ENCODE results near the gene PIEZO2. TPM values are rescaled to one million over a fixed set of nuclear protein-coding genes. Genes with fewer than 3 reads are reported as not detected.

Gene PIEZO2
- total and polyA plus RNA-seq, 10 donors, result 0.42 to 13.0 (median 8.0) TPM

GRCh38 chr18:11106894-11107293 lies 42.5 kb downstream of the PIEZO2 start:
- no peaks in the 10 kb centered on the region for H3K9me3 ChIP-seq
- no peaks in the 10 kb centered on the region for H3K27me3 ChIP-seq (replicated peaks in 1 of 7)
- H3K4me1 ChIP-seq, result no peaks in the 10 kb centered on the region
- H3K27ac ChIP-seq, result no peak overlapping the region
- intact Hi-C loops (cut with DNase I; ENCODE audit: low total_unique reads), result no loop called here
- no peak for DNase-seq
- no peaks in the 10 kb centered on the region for H3K36me3 ChIP-seq
- TF ChIP-seq CTCF (IDR thresholded peaks at IDR 0.05 in 8 of 11, conservative IDR thresholded peaks at IDR 0.05 in 3 of 11) (no peak), POLR2AphosphoS5 (IDR thresholded peaks at IDR 0.05) (no peak), POLR2A (IDR thresholded peaks at IDR 0.05) (no peak)
- 80 to 90% (median 88%) methylated on average over 6 of the region's 6 CpGs for WGBS, 5 donors
- H3K4me3 ChIP-seq, result no peak overlapping the region

GRCh38 chr18:11105463-11105862 lies 43.9 kb downstream of the PIEZO2 start:
- WGBS, 5 donors, result 80 to 92% (median 83%) methylated on average over 6 of the region's 6 CpGs
- H3K4me3 ChIP-seq, result no peak overlapping the region
- DNase-seq, result no peak
- H3K27ac ChIP-seq, result no peak overlapping the region
- no peaks in the 10 kb centered on the region for H3K27me3 ChIP-seq (replicated peaks in 1 of 7)
- H3K4me1 ChIP-seq, result no peaks in the 10 kb centered on the region
- no peaks in the 10 kb centered on the region for H3K9me3 ChIP-seq
- H3K36me3 ChIP-seq, result no peaks in the 10 kb centered on the region
- intact Hi-C loops (cut with DNase I; ENCODE audit: low total_unique reads), result no loop called here
- no peak for TF ChIP-seq POLR2AphosphoS5 (IDR thresholded peaks at IDR 0.05)
- no peak for TF ChIP-seq POLR2A (IDR thresholded peaks at IDR 0.05)
- TF ChIP-seq CTCF (IDR thresholded peaks at IDR 0.05 in 8 of 11, conservative IDR thresholded peaks at IDR 0.05 in 3 of 11), result no peak

DNA sequence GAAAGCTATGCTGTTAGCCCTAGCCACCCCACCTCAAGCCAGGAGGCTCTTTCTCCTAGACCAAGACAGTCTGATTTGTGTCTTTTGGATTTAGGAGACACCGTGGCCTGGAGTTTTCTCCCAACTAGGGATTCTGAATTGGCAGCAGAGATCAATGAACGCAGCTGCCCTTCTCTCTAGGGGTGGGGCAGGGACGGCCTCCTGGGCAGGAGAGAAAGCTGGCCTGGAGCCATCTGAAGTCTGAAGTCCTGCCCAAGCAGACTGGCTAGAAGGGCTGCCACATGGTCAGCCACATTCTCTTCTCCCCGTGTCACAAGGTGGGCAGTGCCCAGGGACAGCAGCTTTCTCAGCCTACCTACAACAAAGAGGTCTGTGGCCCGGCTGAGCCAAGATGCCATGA lies 45.1 kb downstream of the PIEZO2 start:
- DNase-seq, result no peak
- H3K27ac ChIP-seq, result no peak overlapping the region
- WGBS, 5 donors, result 77 to 94% (median 85%) methylated on average over 5 of the region's 5 CpGs
- intact Hi-C loops (cut with DNase I; ENCODE audit: low total_unique reads), result no loop called here
- H3K4me3 ChIP-seq, result no peak overlapping the region
- TF ChIP-seq CTCF (IDR thresholded peaks at IDR 0.05 in 8 of 11, conservative IDR thresholded peaks at IDR 0.05 in 3 of 11), result no peak
- no peak for TF ChIP-seq POLR2A (IDR thresholded peaks at IDR 0.05)
- TF ChIP-seq POLR2AphosphoS5 (IDR thresholded peaks at IDR 0.05), result no peak
- no peaks in the 10 kb centered on the region for H3K36me3 ChIP-seq
- H3K9me3 ChIP-seq, result no peaks in the 10 kb centered on the region
- no peaks in the 10 kb centered on the region for H3K4me1 ChIP-seq
- no peaks in the 10 kb centered on the region for H3K27me3 ChIP-seq (replicated peaks in 1 of 7)

GRCh38 chr18:11096839-11097750 lies 52.3 kb downstream of the PIEZO2 start:
- Histone ChIP-seq H3K36me3 (no peaks in the 10 kb centered on the region), H3K27ac (no peak overlapping the region), H3K9me3 (no peaks in the 10 kb centered on the region), H3K4me3 (no peak overlapping the region), H3K27me3 (replicated peaks in 1 of 7) (no peaks in the 10 kb centered on the region), H3K4me1 (peaks cover 0 to 11% (median 3%) of the 10 kb centered on the region in 6 donors)
- WGBS, 5 donors, result 66 to 86% (median 79%) methylated on average over 10 of the region's 10 CpGs
- intact Hi-C loops (cut with DNase I; ENCODE audit: low total_unique reads), result no loop called here
- no peak for DNase-seq
- no peak for TF ChIP-seq CTCF (IDR thresholded peaks at IDR 0.05 in 8 of 11, conservative IDR thresholded peaks at IDR 0.05 in 3 of 11)
- TF ChIP-seq POLR2A (IDR thresholded peaks at IDR 0.05), result no peak
- TF ChIP-seq POLR2AphosphoS5 (IDR thresholded peaks at IDR 0.05), result no peak

Data from spleen (tissue), 11 donors.